SK-N-SH (cell line): Measurements from ENCODE around the gene CCDC9. TPM values are rescaled to one million over a fixed set of nuclear protein-coding genes. Genes with fewer than 3 reads are reported as not detected.

ENCODE experiments used
- CTCF ChIA-PET: fragments of 300-600, 350-600 bp; formaldehyde crosslinking; extraction: SDS; loops from one replicate; lab custom pipeline; 2021; lab: Yijun Ruan, JAX
- POLR2A ChIA-PET: fragments of 350-600 bp; sonication (Branson Sonifier 250); formaldehyde crosslinking; extraction: SDS; loops from one replicate; lab custom pipeline; 2020; ENCODE audit warnings: antibody characterized with exemption, inconsistent platforms; lab: Yijun Ruan, JAX
- DNase-seq: peaks from one replicate; pipeline ENCODE4 v3.0.0; 2012
- H2AFZ ChIP-seq: fragments of 200-600 bp; sonication (generic); 2 replicates; pipeline ENCODE4 v1.8.1; 2016; ENCODE audit warnings: antibody characterized with exemption, mild to moderate bottlenecking, low read depth
- H3F3A ChIP-seq: fragments of 200-600 bp; sonication (generic); replicated peaks from 2 replicates; pipeline ENCODE3; 2016; ENCODE audit warnings: antibody characterized with exemption, mild to moderate bottlenecking; ENCODE audit not compliant: insufficient read depth
- H3K27ac ChIP-seq, 2 experiments: fragments of 200-500 bp in 1 of 2; fragments of 200-600 bp in 1 of 2; sonication (Bioruptor generic) in 1 of 2; sonication (generic), shearing (Covaris generic) in 1 of 2; 2 replicates each; pipeline versions ENCODE4 v1.5.1 to v1.6.1; 2014 to 2016; ENCODE audit warnings: low read depth in 2 of 2, inconsistent platforms in 1 of 2, low read length in 1 of 2, mild to moderate bottlenecking in 1 of 2, mixed read lengths in 1 of 2
- H3K27me3 ChIP-seq: fragments of 200-600 bp; sonication (generic), shearing (Covaris generic); 2 replicates; pipeline ENCODE4 v1.6.1; 2016; ENCODE audit warnings: mixed run types; ENCODE audit not compliant: insufficient read depth
- H3K36me3 ChIP-seq, 2 experiments: fragments of 200-500 bp in 1 of 2; fragments of 200-600 bp in 1 of 2; sonication (Bioruptor generic) in 1 of 2; sonication (generic) in 1 of 2; replicated peaks in 1 of 2; 2 replicates each; pipeline versions ENCODE3 to v1.5.1; 2014 to 2016; ENCODE audit warnings: low read length in 1 of 2, mild to moderate bottlenecking in 1 of 2; ENCODE audit not compliant: insufficient read depth in 2 of 2, control insufficient read depth in 1 of 2
- H3K4me1 ChIP-seq, 2 experiments: fragments of 200-500 bp in 1 of 2; fragments of 200-600 bp in 1 of 2; sonication (Bioruptor generic) in 1 of 2; sonication (generic), shearing (Covaris generic) in 1 of 2; 2 replicates each; pipeline versions ENCODE4 v1.5.1 to v1.6.1; 2014 to 2016; ENCODE audit warnings: low read depth in 1 of 2, low read length in 1 of 2, mixed run types in 1 of 2; ENCODE audit not compliant: insufficient read depth in 2 of 2, control insufficient read depth in 1 of 2
- H3K4me2 ChIP-seq: fragments of 200-600 bp; sonication (generic), shearing (Covaris generic); 2 replicates; pipeline ENCODE4 v1.6.1; 2017; ENCODE audit warnings: mixed run types
- H3K4me3 ChIP-seq, 2 experiments: fragments of 200-500 bp in 1 of 2; fragments of 200-600 bp in 1 of 2; sonication (Bioruptor generic) in 1 of 2; sonication (generic), shearing (Covaris generic) in 1 of 2; 2 replicates each; pipeline versions ENCODE4 v1.5.1 to v1.8.1; 2014 to 2016; ENCODE audit warnings: low read depth in 2 of 2, inconsistent platforms in 1 of 2, low read length in 1 of 2, mild to moderate bottlenecking in 1 of 2, mixed read lengths in 1 of 2, moderate library complexity in 1 of 2
- H3K79me2 ChIP-seq: fragments of 200-600 bp; sonication (generic); 2 replicates; pipeline ENCODE4 v1.8.1; 2017; ENCODE audit warnings: mild to moderate bottlenecking; ENCODE audit not compliant: insufficient read depth
- H3K9ac ChIP-seq: fragments of 200-600 bp; sonication (generic); 2 replicates; pipeline ENCODE4 v1.6.1; 2017; ENCODE audit warnings: mixed run types
- H3K9me2 ChIP-seq: fragments of 200-600 bp; sonication (generic); 2 replicates; pipeline ENCODE4 v1.6.1; 2017; ENCODE audit warnings: mixed run types
- H3K9me3 ChIP-seq: fragments of 200-600 bp; sonication (generic); 2 replicates; pipeline ENCODE4 v1.6.1; 2017; ENCODE audit warnings: mixed run types, mild to moderate bottlenecking, moderate library complexity
- H4K20me1 ChIP-seq: fragments of 200-600 bp; sonication (generic); 2 replicates; pipeline ENCODE4 v1.6.1; 2017; ENCODE audit warnings: mild to moderate bottlenecking, mixed run types; ENCODE audit not compliant: insufficient read depth
- CTCF ChIP-seq: fragments of 200-600 bp; sonication (generic); IDR thresholded peaks from 2 replicates; pipeline ENCODE4 v1.6.1; 2017; ENCODE audit warnings: antibody characterized with exemption, mild to moderate bottlenecking, moderate library complexity
- FOSL2 ChIP-seq: IDR thresholded peaks from 2 replicates; pipeline ENCODE4 v1.4.0; 2012; ENCODE audit warnings: low read depth, mild to moderate bottlenecking, moderate library complexity, borderline replicate concordance
- GABPA ChIP-seq: IDR thresholded peaks from 2 replicates; pipeline ENCODE4 v1.4.0; 2012; ENCODE audit warnings: low read depth, mild to moderate bottlenecking
- GATA2 ChIP-seq: sonication (generic); formaldehyde crosslinking; IDR thresholded peaks from 2 replicates; pipeline ENCODE4 v1.5.0; 2020; ENCODE audit warnings: mild to moderate bottlenecking, missing genetic modification reagents
- JUND ChIP-seq: IDR thresholded peaks from 2 replicates; pipeline ENCODE4 v1.4.0; 2012
- MEF2A ChIP-seq: IDR thresholded peaks from 2 replicates; pipeline ENCODE4 v1.4.0; 2012; ENCODE audit warnings: low read depth, borderline replicate concordance
- MXI1 ChIP-seq: IDR thresholded peaks from 2 replicates; pipeline ENCODE4 v1.6.1; 2012; ENCODE audit warnings: mild to moderate bottlenecking, low read depth, low read length, improper control_type of control experiment
- NRF1 ChIP-seq: IDR thresholded peaks from 2 replicates; pipeline ENCODE4 v1.6.1; 2012; ENCODE audit warnings: low read depth, mild to moderate bottlenecking, low read length
- POLR2AphosphoS5 ChIP-seq: IDR thresholded peaks from 2 replicates; pipeline ENCODE4 v1.6.1; 2012; ENCODE audit warnings: low read depth, low read length
- RAD21 ChIP-seq: IDR thresholded peaks from 2 replicates; pipeline ENCODE4 v1.6.1; 2012; ENCODE audit warnings: mild to moderate bottlenecking, low read length
- RFX5 ChIP-seq: IDR thresholded peaks from 2 replicates; pipeline ENCODE4 v1.6.1; 2012; ENCODE audit warnings: mild to moderate bottlenecking, improper control_type of control experiment, low read length
- TAF1 ChIP-seq: IDR thresholded peaks from 2 replicates; pipeline ENCODE4 v1.6.1; 2012; ENCODE audit warnings: low read depth, mild to moderate bottlenecking, low read length, moderate library complexity, borderline replicate concordance
- TEAD4 ChIP-seq: IDR thresholded peaks from 2 replicates; pipeline ENCODE4 v1.4.0; 2012; ENCODE audit warnings: mild to moderate bottlenecking, borderline replicate concordance; ENCODE audit not compliant: insufficient read depth
- YY1 ChIP-seq: IDR thresholded peaks from 2 replicates; pipeline ENCODE4 v1.4.0; 2012; ENCODE audit warnings: low read depth, mild to moderate bottlenecking
- WGBS: methylation state at CpG from one replicate; pipeline ENCODE4 v1.1.6; 2017; ENCODE audit warnings: low lambda C conversion rate; 5-methylcytosine and 5-hydroxymethylcytosine counted together
- polyA plus RNA-seq, 3 experiments: library from polyadenylated mRNA; depleted of rRNA; stranded (reverse); fragments of >200 nt; gene quantifications; 2 replicates each; pipeline ENCODE4 v1.2.3, GENCODE V29; 2012
- TF ChIP-seq, protein P1 (sequence below): IDR thresholded peaks from 2 replicates; pipeline ENCODE4; 2012
- TF ChIP-seq, protein P2 (sequence below): IDR thresholded peaks from 2 replicates; pipeline ENCODE4 v1.4.0; 2012; ENCODE audit warnings: low read depth, borderline replicate concordance
- TF ChIP-seq, protein P3 (sequence below): fragments of 150-350 bp; IDR thresholded peaks from 2 replicates; pipeline ENCODE4 v1.6.1; 2017; ENCODE audit warnings: antibody characterized with exemption, low read length, low read depth, borderline replicate concordance
- TF ChIP-seq, protein P4 (sequence below): IDR thresholded peaks from 2 replicates; pipeline ENCODE4 v1.4.0; 2012; ENCODE audit warnings: low read depth, borderline replicate concordance
- TF ChIP-seq, protein P5 (sequence below): fragments of 150-350 bp; IDR thresholded peaks from 2 replicates; pipeline ENCODE4 v1.6.1; 2016; ENCODE audit warnings: mild to moderate bottlenecking, low read depth, low read length

CCDC9 gene
- polyA plus RNA-seq, 1 of the 3 experiments (the other 2 are of a cell fraction): 12.4 TPM

DNA sequence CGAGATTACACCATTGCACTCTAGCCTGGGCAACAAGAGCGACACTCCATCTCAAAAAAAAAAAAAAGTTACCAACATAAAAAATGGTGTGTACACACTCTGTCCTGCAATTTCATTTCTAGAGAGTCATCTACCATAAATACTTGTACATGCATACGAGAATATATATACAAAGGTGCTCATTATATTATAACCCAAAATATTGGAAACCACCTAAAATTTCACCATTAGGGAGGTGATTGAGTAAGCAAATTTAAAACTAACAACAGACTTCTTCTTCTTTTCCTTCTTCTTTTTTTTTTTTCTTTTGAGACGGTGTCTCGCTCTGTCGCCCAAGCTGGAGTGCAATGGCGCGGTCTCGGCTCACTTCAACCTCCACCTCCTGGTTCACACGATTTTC lies 45.9 kb downstream of the CCDC9 start:
- no peak overlapping the region for H2AFZ ChIP-seq
- H4K20me1 ChIP-seq: no peaks in the 10 kb centered on the region
- H3K9me2 ChIP-seq: no peaks in the 10 kb centered on the region
- no peak overlapping the region for H3K27ac ChIP-seq
- no peaks in the 10 kb centered on the region for H3K27me3 ChIP-seq
- no peaks in the 10 kb centered on the region for H3K36me3 ChIP-seq
- H3K4me3 ChIP-seq: no peak overlapping the region
- no peaks in the 10 kb centered on the region for H3K9me3 ChIP-seq
- POLR2A ChIA-PET: no interaction called here
- no peak for TF ChIP-seq RAD21
- TF ChIP-seq YY1: no peak
- TF ChIP-seq, protein P1, sequence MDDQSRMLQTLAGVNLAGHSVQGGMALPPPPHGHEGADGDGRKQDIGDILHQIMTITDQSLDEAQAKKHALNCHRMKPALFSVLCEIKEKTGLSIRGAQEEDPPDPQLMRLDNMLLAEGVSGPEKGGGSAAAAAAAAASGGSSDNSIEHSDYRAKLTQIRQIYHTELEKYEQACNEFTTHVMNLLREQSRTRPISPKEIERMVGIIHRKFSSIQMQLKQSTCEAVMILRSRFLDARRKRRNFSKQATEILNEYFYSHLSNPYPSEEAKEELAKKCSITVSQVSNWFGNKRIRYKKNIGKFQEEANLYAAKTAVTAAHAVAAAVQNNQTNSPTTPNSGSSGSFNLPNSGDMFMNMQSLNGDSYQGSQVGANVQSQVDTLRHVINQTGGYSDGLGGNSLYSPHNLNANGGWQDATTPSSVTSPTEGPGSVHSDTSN: no peak
- TF ChIP-seq GATA2 (CRISPR knock-in tag): no peak
- TF ChIP-seq, protein P2, sequence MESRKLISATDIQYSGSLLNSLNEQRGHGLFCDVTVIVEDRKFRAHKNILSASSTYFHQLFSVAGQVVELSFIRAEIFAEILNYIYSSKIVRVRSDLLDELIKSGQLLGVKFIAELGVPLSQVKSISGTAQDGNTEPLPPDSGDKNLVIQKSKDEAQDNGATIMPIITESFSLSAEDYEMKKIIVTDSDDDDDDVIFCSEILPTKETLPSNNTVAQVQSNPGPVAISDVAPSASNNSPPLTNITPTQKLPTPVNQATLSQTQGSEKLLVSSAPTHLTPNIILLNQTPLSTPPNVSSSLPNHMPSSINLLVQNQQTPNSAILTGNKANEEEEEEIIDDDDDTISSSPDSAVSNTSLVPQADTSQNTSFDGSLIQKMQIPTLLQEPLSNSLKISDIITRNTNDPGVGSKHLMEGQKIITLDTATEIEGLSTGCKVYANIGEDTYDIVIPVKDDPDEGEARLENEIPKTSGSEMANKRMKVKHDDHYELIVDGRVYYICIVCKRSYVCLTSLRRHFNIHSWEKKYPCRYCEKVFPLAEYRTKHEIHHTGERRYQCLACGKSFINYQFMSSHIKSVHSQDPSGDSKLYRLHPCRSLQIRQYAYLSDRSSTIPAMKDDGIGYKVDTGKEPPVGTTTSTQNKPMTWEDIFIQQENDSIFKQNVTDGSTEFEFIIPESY: no peak
- TF ChIP-seq MEF2A: no peak
- TF ChIP-seq FOSL2: no peak
- no peak for TF ChIP-seq RFX5
- TF ChIP-seq, protein P3, sequence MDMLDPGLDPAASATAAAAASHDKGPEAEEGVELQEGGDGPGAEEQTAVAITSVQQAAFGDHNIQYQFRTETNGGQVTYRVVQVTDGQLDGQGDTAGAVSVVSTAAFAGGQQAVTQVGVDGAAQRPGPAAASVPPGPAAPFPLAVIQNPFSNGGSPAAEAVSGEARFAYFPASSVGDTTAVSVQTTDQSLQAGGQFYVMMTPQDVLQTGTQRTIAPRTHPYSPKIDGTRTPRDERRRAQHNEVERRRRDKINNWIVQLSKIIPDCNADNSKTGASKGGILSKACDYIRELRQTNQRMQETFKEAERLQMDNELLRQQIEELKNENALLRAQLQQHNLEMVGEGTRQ: no peak
- no peak overlapping the region for H3K4me2 ChIP-seq
- DNase-seq: no peak
- no peaks in the 10 kb centered on the region for H3K79me2 ChIP-seq
- 92% methylated on average over 10 of the region's 10 CpGs for WGBS
- CTCF ChIA-PET: interaction anchor here (0.8 to 2.2 kb wide), 4 partner anchors 10 to 89 kb away, joined by 4 to 9 read pairs (median 4); no protein-coding TSS in a partner anchor
- H3K9ac ChIP-seq: no peak overlapping the region
- H3F3A ChIP-seq: peaks cover 14% of the 10 kb centered on the region
- no peaks in the 10 kb centered on the region; a peak in 1 of 4 replicates for H3K4me1 ChIP-seq

- no peak overlapping the region for H3K4me2 ChIP-seq
- no peak overlapping the region for H2AFZ ChIP-seq
- no peaks in the 10 kb centered on the region for H3K36me3 ChIP-seq
- peaks cover 7% of the 10 kb centered on the region; the same call in 1 of the 2 replicates for H3K27me3 ChIP-seq
- H3K9me3 ChIP-seq: no peaks in the 10 kb centered on the region
- H3K27ac ChIP-seq: no peak overlapping the region
- no peaks in the 10 kb centered on the region; a peak in 1 of 4 replicates for H3K4me1 ChIP-seq
- WGBS: 90% methylated on average over 6 of the region's 6 CpGs
- no peak overlapping the region for H3K9ac ChIP-seq
- DNase-seq: no peak
- H3K79me2 ChIP-seq: no peaks in the 10 kb centered on the region
- POLR2A ChIA-PET: no interaction called here
- H3K4me3 ChIP-seq: no peak overlapping the region
- peaks cover 10% of the 10 kb centered on the region for H3F3A ChIP-seq
- H3K9me2 ChIP-seq: no peaks in the 10 kb centered on the region
- no peaks in the 10 kb centered on the region for H4K20me1 ChIP-seq
- CTCF ChIA-PET: interaction anchor here (0.6 to 1.4 kb wide), 8 partner anchors 10 to 617 kb away, joined by 3 to 6 read pairs (median 4); partner anchors contain the start of gene C5AR2
- TF ChIP-seq GATA2 (CRISPR knock-in tag): no peak
- TF ChIP-seq RFX5: no peak
- TF ChIP-seq GABPA: no peak
- TF ChIP-seq FOSL2: no peak
- TF ChIP-seq, protein P3: no peak
- no peak for TF ChIP-seq JUND
- no peak for TF ChIP-seq MEF2A
- no peak for TF ChIP-seq TAF1
- no peak for TF ChIP-seq MXI1
- TF ChIP-seq, protein P4, sequence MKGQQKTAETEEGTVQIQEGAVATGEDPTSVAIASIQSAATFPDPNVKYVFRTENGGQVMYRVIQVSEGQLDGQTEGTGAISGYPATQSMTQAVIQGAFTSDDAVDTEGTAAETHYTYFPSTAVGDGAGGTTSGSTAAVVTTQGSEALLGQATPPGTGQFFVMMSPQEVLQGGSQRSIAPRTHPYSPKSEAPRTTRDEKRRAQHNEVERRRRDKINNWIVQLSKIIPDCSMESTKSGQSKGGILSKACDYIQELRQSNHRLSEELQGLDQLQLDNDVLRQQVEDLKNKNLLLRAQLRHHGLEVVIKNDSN: no peak
- no peak for TF ChIP-seq TEAD4
- TF ChIP-seq CTCF: no peak
- TF ChIP-seq POLR2AphosphoS5: no peak
- TF ChIP-seq NRF1: no peak
- TF ChIP-seq, protein P5, sequence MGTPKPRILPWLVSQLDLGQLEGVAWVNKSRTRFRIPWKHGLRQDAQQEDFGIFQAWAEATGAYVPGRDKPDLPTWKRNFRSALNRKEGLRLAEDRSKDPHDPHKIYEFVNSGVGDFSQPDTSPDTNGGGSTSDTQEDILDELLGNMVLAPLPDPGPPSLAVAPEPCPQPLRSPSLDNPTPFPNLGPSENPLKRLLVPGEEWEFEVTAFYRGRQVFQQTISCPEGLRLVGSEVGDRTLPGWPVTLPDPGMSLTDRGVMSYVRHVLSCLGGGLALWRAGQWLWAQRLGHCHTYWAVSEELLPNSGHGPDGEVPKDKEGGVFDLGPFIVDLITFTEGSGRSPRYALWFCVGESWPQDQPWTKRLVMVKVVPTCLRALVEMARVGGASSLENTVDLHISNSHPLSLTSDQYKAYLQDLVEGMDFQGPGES: no peak
Observed at GRCh38 chr19:47303966-47304365, 47.6 kb downstream of the CCDC9 start.
